ENCODE data around the gene ZCCHC2.

GRCh38 chr18:62512532-62512931 is 10.3 kb upstream of the ZCCHC2 start:
- TF ChIP-seq CTCF (IDR thresholded peaks at IDR 0.05) (no peak), POLR2A (IDR thresholded peaks at IDR 0.05; ENCODE audit: low read depth) (no peak)
